GM18526 (cell line): ENCODE data around the gene STRIP1.

Experiments used
- POLR2A ChIP-seq: IDR thresholded peaks from 3 replicates; pipeline ENCODE4 v1.6.1; 2011; ENCODE audit not compliant: insufficient read length; ENCODE audit errors: extremely low read depth

STRIP1 gene

GRCh38 chr1:110055493-110056284 lies 21.3 kb downstream of the STRIP1 start:
- TF ChIP-seq POLR2A: no peak

- no peak for TF ChIP-seq POLR2A
Measured at GRCh38 chr1:110056285-110056683, 21.9 kb downstream of the STRIP1 start.

DNA sequence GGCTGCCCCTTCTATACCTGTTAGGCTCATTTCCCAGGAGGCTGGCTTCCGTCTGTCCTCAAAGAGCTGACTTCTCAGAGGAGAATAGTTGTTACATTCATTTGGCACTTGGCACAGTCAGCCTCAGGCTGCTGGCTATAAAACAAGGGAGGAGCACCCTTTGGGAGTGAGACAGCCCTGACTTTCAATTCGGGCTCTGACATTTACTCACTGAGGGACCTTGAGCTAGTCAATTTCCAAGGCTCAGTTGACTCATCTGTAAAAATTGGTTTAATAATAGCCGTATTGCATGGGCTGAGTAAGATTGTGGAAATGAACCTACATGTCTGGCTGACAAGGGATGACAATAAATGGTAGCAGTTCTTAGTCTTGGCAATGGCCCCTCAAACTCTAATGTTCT lies 22.4 kb downstream of the STRIP1 start:
- no peak for TF ChIP-seq POLR2A

- no peak for TF ChIP-seq POLR2A
Measured at GRCh38 chr1:110057963-110058518, 23.6 kb downstream of the STRIP1 start.

- no peak for TF ChIP-seq POLR2A
Measured at GRCh38 chr1:110058591-110058990, 24.2 kb downstream of the STRIP1 start.

DNA sequence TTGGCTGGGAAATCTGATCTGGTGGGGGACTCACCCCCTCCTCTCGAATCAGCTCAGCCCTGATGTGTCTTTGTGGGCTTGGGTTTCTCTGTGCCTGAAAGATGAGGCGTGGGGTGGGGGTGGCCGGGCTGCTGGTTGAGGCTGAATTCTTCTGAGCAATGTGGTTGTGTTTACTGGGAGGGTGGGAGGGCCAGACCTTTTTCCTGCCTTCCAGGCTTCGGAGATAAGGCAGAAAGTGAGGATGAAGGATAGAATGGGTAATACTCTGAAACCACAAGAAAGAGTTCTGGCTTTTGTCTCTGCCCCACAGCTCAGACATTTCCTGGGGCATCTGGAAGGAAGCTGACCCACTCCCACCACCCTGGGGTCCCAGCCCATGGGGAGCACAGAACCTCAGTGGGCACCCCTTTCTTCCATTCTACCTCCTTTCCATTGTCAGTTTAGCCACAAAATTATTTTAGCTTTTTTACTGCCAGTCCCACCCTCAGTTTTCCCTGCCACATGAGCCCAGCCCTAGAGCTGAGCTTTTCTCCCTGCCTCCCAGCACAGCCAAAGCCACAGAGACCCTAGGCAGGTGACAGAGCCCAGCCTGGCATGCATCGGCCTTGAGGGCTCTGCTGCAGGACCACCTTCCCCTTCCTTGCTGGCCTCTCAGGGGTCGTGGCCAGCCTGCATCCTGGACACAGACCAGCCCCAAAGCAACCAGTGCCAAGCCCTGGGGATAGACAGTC lies 24.9 kb downstream of the STRIP1 start:
- TF ChIP-seq POLR2A: no peak

DNA sequence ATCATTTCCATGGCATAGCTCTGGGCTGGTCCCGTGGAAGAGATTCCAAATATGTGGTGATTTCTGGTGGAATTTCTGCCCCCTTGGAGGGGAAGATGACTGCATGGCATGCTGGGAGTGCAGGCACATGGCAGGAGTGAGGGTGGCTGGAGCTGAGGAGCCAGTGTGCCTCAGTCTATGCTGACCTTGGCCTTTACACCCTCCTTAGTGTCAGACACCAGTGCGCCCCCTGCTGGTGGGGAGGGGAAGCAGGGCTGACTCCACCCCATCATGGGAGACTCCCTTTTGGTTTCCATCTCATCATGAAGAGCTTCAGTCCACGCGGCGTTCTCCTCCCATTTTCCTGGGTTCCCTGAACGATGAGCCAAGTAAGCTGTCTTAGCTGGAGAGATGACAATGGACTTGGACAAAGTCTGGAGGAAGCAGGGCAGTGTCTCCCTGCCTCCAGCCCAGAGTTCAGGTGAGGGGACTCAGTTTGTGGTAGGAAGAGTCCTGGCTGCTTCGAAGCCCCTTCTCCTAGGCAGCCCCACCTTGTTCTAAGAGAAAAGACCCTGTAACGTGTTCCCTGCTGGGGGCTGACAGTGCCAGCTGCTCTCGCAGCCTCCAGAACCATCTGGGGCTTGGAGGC lies 25.7 kb downstream of the STRIP1 start:
- no peak for TF ChIP-seq POLR2A

- TF ChIP-seq POLR2A: no peak
Measured at GRCh38 chr1:110060662-110061060, 26.2 kb downstream of the STRIP1 start.

GRCh38 chr1:110061341-110061740 lies 26.9 kb downstream of the STRIP1 start:
- no peak for TF ChIP-seq POLR2A

DNA sequence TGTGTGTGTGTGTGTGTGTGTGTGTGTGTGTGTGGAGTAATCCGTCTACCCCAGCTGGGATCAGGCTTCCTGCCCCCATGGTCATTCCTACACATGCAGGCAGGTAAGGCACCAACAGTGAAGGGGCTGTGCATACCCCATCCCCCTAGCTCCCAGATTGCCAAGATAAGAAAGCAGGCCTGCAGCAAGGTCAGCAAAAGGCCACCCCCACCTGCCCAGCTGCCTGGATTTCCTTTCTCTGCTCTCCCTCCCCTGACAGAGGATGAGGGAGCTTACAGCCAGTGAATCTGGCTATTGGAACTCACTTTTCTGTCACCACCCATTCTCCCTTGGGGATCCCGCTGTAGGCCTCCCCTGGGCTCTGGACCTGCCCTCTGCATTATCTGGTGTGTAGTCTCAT lies 28.2 kb downstream of the STRIP1 start:
- TF ChIP-seq POLR2A: no peak

GRCh38 chr1:110063781-110064180 lies 29.4 kb downstream of the STRIP1 start:
- no peak for TF ChIP-seq POLR2A

- TF ChIP-seq POLR2A: no peak
Measured at GRCh38 chr1:110064576-110065337, 30.3 kb downstream of the STRIP1 start.

GRCh38 chr1:110065841-110066240 lies 31.4 kb downstream of the STRIP1 start:
- TF ChIP-seq POLR2A: no peak

GRCh38 chr1:110067479-110067892 lies 33.1 kb downstream of the STRIP1 start:
- no peak for TF ChIP-seq POLR2A
